GM21515 (cell line): ENCODE results near the gene ADAMTS14.

Experiments used
- ATAC-seq: cut with Tn5 transposase; IDR thresholded peaks from one replicate; pipeline ENCODE4 v1.9.1; 2021; ENCODE audit not compliant: unreplicated experiment

Gene ADAMTS14

GRCh38 chr10:70723771-70724170, 51.5 kb downstream of the ADAMTS14 start:
- no peak for ATAC-seq

- no peak for ATAC-seq
Observed at GRCh38 chr10:70726909-70727495, 54.7 kb downstream of the ADAMTS14 start.

- ATAC-seq: no peak
Observed at GRCh38 chr10:70728328-70728727, 56.0 kb downstream of the ADAMTS14 start.

GRCh38 chr10:70729763-70730357, 57.6 kb downstream of the ADAMTS14 start:
- ATAC-seq: no peak

GRCh38 chr10:70730955-70731354, 58.6 kb downstream of the ADAMTS14 start:
- ATAC-seq: no peak

- no peak for ATAC-seq
Observed at GRCh38 chr10:70732569-70732968, 60.3 kb downstream of the ADAMTS14 start.

- no peak for ATAC-seq
Observed at GRCh38 chr10:70733051-70733450, 60.7 kb downstream of the ADAMTS14 start.

GRCh38 chr10:70735161-70735560, 62.9 kb downstream of the ADAMTS14 start:
- ATAC-seq: no peak

- ATAC-seq: no peak
Observed at GRCh38 chr10:70736525-70736924, 64.2 kb downstream of the ADAMTS14 start.

- no peak for ATAC-seq
Observed at GRCh38 chr10:70737250-70737649, 64.9 kb downstream of the ADAMTS14 start.

- ATAC-seq: no peak
Observed at GRCh38 chr10:70738006-70738760, 65.9 kb downstream of the ADAMTS14 start.

- no peak for ATAC-seq
Observed at GRCh38 chr10:70738761-70739121, 66.4 kb downstream of the ADAMTS14 start.

GRCh38 chr10:70740406-70741288, 68.3 kb downstream of the ADAMTS14 start:
- ATAC-seq: no peak

GRCh38 chr10:70742537-70743429, 70.5 kb downstream of the ADAMTS14 start:
- no peak for ATAC-seq

GRCh38 chr10:70743430-70743788, 71.1 kb downstream of the ADAMTS14 start:
- ATAC-seq: no peak

- no peak for ATAC-seq
Observed at GRCh38 chr10:70743879-70744278, 71.6 kb downstream of the ADAMTS14 start.

- no peak for ATAC-seq
Observed at GRCh38 chr10:70744617-70745143, 72.4 kb downstream of the ADAMTS14 start.

- ATAC-seq: no peak
Observed at GRCh38 chr10:70745555-70745954, 73.2 kb downstream of the ADAMTS14 start.

GRCh38 chr10:70747192-70747965, 75.1 kb downstream of the ADAMTS14 start:
- no peak for ATAC-seq
